ENCODE results near the gene DENND1C.

DNA sequence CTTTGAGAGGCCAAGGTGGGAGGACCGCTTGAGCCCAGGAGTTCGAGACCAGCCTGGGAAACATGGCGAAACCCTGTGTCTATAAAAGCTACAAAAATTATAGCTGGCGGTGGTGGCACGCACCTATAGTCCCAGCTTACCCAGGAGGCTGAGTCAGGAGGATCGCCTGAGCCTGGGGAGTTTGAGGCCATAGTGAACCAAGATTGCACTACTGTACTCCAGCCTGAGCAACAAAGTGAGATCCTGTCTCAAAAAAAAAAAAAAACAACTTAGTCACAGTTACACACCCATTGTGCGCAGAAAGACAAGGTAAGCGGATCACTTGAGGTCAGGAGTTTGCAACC, 728 bp upstream of the DENND1C start:
- TF ChIP-seq, protein P1, sequence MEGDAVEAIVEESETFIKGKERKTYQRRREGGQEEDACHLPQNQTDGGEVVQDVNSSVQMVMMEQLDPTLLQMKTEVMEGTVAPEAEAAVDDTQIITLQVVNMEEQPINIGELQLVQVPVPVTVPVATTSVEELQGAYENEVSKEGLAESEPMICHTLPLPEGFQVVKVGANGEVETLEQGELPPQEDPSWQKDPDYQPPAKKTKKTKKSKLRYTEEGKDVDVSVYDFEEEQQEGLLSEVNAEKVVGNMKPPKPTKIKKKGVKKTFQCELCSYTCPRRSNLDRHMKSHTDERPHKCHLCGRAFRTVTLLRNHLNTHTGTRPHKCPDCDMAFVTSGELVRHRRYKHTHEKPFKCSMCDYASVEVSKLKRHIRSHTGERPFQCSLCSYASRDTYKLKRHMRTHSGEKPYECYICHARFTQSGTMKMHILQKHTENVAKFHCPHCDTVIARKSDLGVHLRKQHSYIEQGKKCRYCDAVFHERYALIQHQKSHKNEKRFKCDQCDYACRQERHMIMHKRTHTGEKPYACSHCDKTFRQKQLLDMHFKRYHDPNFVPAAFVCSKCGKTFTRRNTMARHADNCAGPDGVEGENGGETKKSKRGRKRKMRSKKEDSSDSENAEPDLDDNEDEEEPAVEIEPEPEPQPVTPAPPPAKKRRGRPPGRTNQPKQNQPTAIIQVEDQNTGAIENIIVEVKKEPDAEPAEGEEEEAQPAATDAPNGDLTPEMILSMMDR (IDR thresholded peaks at IDR 0.05): no peak
- TF ChIP-seq POLR2A (IDR thresholded peaks at IDR 0.05): no peak

Measured in right lobe of liver (tissue), 4 donors.